ENCODE results near the gene INPP5D.

INPP5D gene

GRCh38 chr2:233213975-233214374 is 153.8 kb downstream of the INPP5D start:
- no peak for DNase-seq

- DNase-seq = no peak
These were observed 157.8 kb downstream of the INPP5D start for GRCh38 chr2:233217892-233218377.

- no peak for DNase-seq
These were observed 158.7 kb downstream of the INPP5D start for GRCh38 chr2:233218836-233219235.

- no peak for DNase-seq
These were observed 159.7 kb downstream of the INPP5D start for GRCh38 chr2:233219848-233220247.

- DNase-seq = no peak
These were observed 161.4 kb downstream of the INPP5D start for GRCh38 chr2:233221378-233222063.

- DNase-seq = no peak
These were observed 163.1 kb downstream of the INPP5D start for GRCh38 chr2:233223059-233223894.

GRCh38 chr2:233225230-233226068 is 165.3 kb downstream of the INPP5D start:
- DNase-seq = no peak

GRCh38 chr2:233226511-233227031 is 166.4 kb downstream of the INPP5D start:
- no peak for DNase-seq

GRCh38 chr2:233227346-233227978 is 167.3 kb downstream of the INPP5D start:
- no peak for DNase-seq

GRCh38 chr2:233228376-233228775 is 168.2 kb downstream of the INPP5D start:
- no peak for DNase-seq

- DNase-seq = no peak
These were observed 173.6 kb downstream of the INPP5D start for GRCh38 chr2:233233618-233234230.

GRCh38 chr2:233234264-233234663 is 174.1 kb downstream of the INPP5D start:
- no peak for DNase-seq

GRCh38 chr2:233234996-233235395 is 174.9 kb downstream of the INPP5D start:
- no peak for DNase-seq

GRCh38 chr2:233235977-233236376 is 175.8 kb downstream of the INPP5D start:
- no peak for DNase-seq

GRCh38 chr2:233236820-233237589 is 176.9 kb downstream of the INPP5D start:
- no peak for DNase-seq

- no peak for DNase-seq
These were observed 180.8 kb downstream of the INPP5D start for GRCh38 chr2:233240897-233241296.

- DNase-seq = no peak
These were observed 181.7 kb downstream of the INPP5D start for GRCh38 chr2:233241803-233242202.

GRCh38 chr2:233242231-233242927 is 182.2 kb downstream of the INPP5D start:
- DNase-seq = no peak

GRCh38 chr2:233243348-233243747 is 183.2 kb downstream of the INPP5D start:
- DNase-seq = no peak

GRCh38 chr2:233244818-233245217 is 184.7 kb downstream of the INPP5D start:
- DNase-seq = no peak

- no peak for DNase-seq
These were observed 185.3 kb downstream of the INPP5D start for GRCh38 chr2:233245406-233245805.
